Nephron (organoid): ENCODE measurements around the gene FAM193A.

Experiments
- H3K27ac Mint-ChIP-seq, 3 experiments: 2 replicates each; pipeline ENCODE4 v1.8.0; 2020; ENCODE audit warnings: mixed read lengths in 3 of 3, mild to moderate bottlenecking in 2 of 3, moderate library complexity in 1 of 3
- H3K27me3 Mint-ChIP-seq: 2 replicates; pipeline ENCODE4 v1.8.0; 2021; ENCODE audit warnings: low read depth, mild to moderate bottlenecking, moderate library complexity, mixed read lengths
- H3K36me3 Mint-ChIP-seq: 2 replicates; pipeline ENCODE4 v1.8.0; 2020; ENCODE audit warnings: low read depth, mixed read lengths
- H3K4me1 Mint-ChIP-seq: 2 replicates; pipeline ENCODE4 v1.8.0; 2020; ENCODE audit warnings: mixed read lengths
- H3K4me3 Mint-ChIP-seq, 3 experiments: 2 replicates each; pipeline ENCODE4 v1.8.0; 2020; ENCODE audit warnings: mild to moderate bottlenecking in 3 of 3, mixed read lengths in 3 of 3, moderate library complexity in 2 of 3
- H3K9me3 Mint-ChIP-seq: 2 replicates; pipeline ENCODE4 v1.8.0; 2020; ENCODE audit warnings: mixed read lengths
- TF ChIP-seq, protein P1 (sequence below), 3 experiments: fragments of 200-600 bp; sonication (generic); IDR thresholded peaks; one replicate each; pipeline ENCODE4 v1.5.0; 2021; ENCODE audit warnings: antibody characterized with exemption in 3 of 3; ENCODE audit not compliant: unreplicated experiment in 3 of 3

FAM193A gene, protein sequence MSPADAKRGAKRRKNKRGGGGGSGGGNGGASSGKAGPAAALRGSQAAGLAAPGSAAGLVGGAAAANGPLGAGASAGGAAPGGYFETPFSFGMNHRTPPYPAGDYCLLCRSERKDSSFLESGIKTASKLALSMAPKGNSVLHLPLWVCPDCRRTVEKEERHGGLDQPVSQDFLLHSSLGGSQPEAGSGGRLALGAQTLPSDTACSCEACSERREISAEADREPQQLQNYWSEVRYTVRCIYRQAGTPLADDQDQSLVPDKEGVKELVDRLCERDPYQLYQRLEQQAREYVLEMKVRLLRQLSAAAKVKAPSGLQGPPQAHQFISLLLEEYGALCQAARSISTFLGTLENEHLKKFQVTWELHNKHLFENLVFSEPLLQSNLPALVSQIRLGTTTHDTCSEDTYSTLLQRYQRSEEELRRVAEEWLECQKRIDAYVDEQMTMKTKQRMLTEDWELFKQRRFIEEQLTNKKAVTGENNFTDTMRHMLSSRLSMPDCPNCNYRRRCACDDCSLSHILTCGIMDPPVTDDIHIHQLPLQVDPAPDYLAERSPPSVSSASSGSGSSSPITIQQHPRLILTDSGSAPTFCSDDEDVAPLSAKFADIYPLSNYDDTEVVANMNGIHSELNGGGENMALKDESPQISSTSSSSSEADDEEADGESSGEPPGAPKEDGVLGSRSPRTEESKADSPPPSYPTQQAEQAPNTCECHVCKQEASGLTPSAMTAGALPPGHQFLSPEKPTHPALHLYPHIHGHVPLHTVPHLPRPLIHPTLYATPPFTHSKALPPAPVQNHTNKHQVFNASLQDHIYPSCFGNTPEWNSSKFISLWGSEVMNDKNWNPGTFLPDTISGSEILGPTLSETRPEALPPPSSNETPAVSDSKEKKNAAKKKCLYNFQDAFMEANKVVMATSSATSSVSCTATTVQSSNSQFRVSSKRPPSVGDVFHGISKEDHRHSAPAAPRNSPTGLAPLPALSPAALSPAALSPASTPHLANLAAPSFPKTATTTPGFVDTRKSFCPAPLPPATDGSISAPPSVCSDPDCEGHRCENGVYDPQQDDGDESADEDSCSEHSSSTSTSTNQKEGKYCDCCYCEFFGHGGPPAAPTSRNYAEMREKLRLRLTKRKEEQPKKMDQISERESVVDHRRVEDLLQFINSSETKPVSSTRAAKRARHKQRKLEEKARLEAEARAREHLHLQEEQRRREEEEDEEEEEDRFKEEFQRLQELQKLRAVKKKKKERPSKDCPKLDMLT (N-terminal part only)

DNA sequence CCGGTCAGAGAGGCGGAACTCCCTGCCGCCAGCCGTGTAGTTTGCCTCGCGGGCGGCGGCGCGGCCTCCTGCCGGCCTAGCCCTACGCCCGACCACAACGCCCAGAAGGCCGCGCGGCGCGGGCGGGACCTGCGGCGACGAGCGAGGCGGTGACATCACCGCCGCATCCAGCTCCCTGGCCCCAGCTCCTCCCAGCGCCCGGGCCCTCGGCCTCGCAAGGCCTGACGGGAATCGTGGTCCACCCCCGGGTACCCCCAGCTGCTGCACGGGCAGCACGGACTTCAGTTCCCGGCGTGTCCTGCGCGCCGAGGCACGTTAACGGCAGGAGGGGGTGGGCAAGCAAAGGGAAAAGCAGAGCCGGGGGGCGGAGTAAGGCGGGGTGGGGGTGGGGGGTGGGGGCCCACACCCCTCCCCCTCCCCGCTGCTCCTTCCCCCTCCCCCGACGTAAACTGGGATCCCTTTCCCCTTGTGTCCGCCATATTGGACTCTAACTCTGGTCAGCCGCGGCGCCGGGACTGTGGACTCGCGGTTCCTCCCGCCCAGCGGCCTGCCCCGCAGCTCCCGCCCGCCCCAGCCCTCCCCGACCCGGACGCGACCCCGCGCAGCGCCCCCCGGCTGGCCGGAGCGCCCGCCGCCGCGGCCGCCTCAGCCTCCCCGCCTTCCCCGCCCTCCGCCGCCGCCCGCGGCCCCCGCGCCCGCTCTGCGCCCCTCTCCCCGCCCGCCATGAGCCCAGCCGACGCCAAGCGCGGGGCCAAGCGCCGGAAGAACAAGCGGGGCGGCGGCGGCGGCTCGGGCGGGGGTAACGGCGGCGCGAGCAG, at the start of gene FAM193A:
Gene FAM193A (plus strand): TSS at position 455 of the 818 bp plus-strand sequence. CDS start 269 bp downstream, at position 724.
- H3K4me1 Mint-ChIP-seq = peaks cover 5% of the 10 kb centered on the region

DNA sequence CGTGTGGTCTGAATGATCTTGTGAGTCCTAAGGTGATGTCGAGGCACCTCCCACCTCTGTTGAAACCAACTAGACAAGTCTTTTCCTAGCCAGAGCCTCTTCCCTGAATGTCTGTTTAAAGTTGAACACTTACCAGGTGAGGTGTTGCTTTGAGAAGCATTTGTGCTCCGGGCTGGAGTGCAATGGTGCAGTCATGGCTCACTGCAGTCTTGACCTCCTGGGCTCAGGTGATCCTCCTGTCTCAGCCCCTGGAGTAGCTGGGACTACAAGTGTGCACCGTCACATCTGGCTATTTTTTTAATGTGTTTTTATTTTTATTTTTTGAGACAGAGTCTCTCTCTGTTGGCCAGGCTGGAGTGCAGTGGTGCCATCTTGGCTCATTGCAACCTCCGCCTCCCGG, 49.5 kb upstream of the FAM193A start:
- Mint-ChIP-seq H3K36me3 (peaks cover 21% of the 10 kb centered on the region), H3K4me3 (no peak overlapping the region), H3K9me3 (no peaks in the 10 kb centered on the region), H3K27me3 (no peaks in the 10 kb centered on the region), H3K4me1 (peaks cover 40% of the 10 kb centered on the region), H3K27ac (peak overlapping the region in 1 of 3 experiments; percentile 61)
- TF ChIP-seq, protein P1, sequence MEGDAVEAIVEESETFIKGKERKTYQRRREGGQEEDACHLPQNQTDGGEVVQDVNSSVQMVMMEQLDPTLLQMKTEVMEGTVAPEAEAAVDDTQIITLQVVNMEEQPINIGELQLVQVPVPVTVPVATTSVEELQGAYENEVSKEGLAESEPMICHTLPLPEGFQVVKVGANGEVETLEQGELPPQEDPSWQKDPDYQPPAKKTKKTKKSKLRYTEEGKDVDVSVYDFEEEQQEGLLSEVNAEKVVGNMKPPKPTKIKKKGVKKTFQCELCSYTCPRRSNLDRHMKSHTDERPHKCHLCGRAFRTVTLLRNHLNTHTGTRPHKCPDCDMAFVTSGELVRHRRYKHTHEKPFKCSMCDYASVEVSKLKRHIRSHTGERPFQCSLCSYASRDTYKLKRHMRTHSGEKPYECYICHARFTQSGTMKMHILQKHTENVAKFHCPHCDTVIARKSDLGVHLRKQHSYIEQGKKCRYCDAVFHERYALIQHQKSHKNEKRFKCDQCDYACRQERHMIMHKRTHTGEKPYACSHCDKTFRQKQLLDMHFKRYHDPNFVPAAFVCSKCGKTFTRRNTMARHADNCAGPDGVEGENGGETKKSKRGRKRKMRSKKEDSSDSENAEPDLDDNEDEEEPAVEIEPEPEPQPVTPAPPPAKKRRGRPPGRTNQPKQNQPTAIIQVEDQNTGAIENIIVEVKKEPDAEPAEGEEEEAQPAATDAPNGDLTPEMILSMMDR (IDR thresholded peaks at IDR 0.05; ENCODE audit: unreplicated experiment in 3 of 3) = no peak

More for the DNA sequence above, at the start of gene FAM193A:
- Mint-ChIP-seq H3K27ac (peak within 1 kb of the TSS; percentile 95 to 99 (median 98)), H3K4me3 (peak within 1 kb of the TSS; percentile 98 to 99 (median 98)), H3K27me3 (no peaks in the 10 kb centered on the region), H3K9me3 (no peaks in the 10 kb centered on the region), H3K36me3 (peaks cover 5% of the 10 kb centered on the region)
- TF ChIP-seq, protein P1 (IDR thresholded peaks at IDR 0.05; ENCODE audit: unreplicated experiment in 3 of 3) = no peak

DNA sequence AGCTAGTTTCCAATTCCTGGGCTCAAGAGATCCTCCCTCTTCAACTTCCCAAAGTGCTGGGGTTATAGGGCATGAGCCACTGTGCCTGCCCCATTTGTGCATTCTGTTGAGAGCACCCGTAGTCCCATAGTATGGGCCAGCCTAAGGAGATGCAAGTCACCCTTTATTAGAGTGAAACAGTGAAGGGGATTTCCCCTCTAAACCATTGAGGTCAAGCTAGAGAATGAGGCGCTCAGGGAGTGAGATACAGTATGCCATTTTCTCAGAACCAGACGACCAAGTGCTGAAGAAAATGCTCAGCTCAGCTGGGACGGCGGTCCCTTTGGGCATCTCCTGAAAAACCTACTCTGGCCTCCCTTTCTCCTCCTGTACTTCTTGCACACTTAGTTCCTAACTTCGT, 48.8 kb upstream of the FAM193A start:
- TF ChIP-seq, protein P1 (IDR thresholded peaks at IDR 0.05; ENCODE audit: unreplicated experiment in 3 of 3) = no peak
- Mint-ChIP-seq H3K4me1 (peaks cover 34% of the 10 kb centered on the region), H3K27ac (no peak overlapping the region), H3K36me3 (peaks cover 26% of the 10 kb centered on the region), H3K9me3 (no peaks in the 10 kb centered on the region), H3K4me3 (no peak overlapping the region), H3K27me3 (no peaks in the 10 kb centered on the region)

- Mint-ChIP-seq H3K4me1 (peaks cover 26% of the 10 kb centered on the region), H3K27me3 (no peaks in the 10 kb centered on the region), H3K36me3 (peaks cover 37% of the 10 kb centered on the region)
These were observed 47.2 kb upstream of the FAM193A start for GRCh38 chr4:2489081-2489805.

More at GRCh38 chr4:2489081-2489805, 47.2 kb upstream of the FAM193A start:
- Mint-ChIP-seq H3K27ac (no peak overlapping the region), H3K9me3 (no peaks in the 10 kb centered on the region), H3K4me3 (no peak overlapping the region)
- TF ChIP-seq, protein P1 (IDR thresholded peaks at IDR 0.05; ENCODE audit: unreplicated experiment in 3 of 3) = no peak
